Breast epithelium (tissue), 4 donors: ENCODE results near the gene SPOP. TPM values are rescaled to one million over a fixed set of nuclear protein-coding genes. Genes with fewer than 3 reads are reported as not detected.

Experiments
- DNase-seq, 2 donors: peaks; one replicate each; pipeline ENCODE4 v3.0.0-alpha.2; 2019; ENCODE audit warnings: low spot score in 2 of 2
- H3K27ac ChIP-seq, 2 donors: fragments of 200-600 bp; sonication (generic) in 1 of 2; one replicate each; pipeline ENCODE4 v1.5.1; 2016 to 2019; ENCODE audit warnings: mild to moderate bottlenecking in 1 of 2
- H3K27me3 ChIP-seq, 2 donors: fragments of 200-600 bp; sonication (generic) in 1 of 2; one replicate each; pipeline versions ENCODE4 v1.5.1 to v1.6.0; 2017 to 2019; ENCODE audit warnings: control low read depth in 1 of 2, mild to moderate bottlenecking in 1 of 2
- H3K36me3 ChIP-seq: fragments of 200-600 bp; one replicate; pipeline ENCODE4 v1.5.1; 2019
- H3K4me1 ChIP-seq, 2 donors: fragments of 200-600 bp; sonication (generic); one replicate each; pipeline ENCODE4 v1.5.1; 2016 to 2019; ENCODE audit warnings: control low read depth in 1 of 2
- H3K4me3 ChIP-seq, 3 donors: fragments of 200-600 bp; sonication (generic); 1 replicate in 2 of 3; 2 replicates in 1 of 3; pipeline ENCODE4 v1.5.1; 2016 to 2019; ENCODE audit warnings: mild to moderate bottlenecking in 3 of 3, moderate library complexity in 2 of 3
- H3K9me3 ChIP-seq, 2 donors: fragments of 200-600 bp; sonication (generic) in 1 of 2; one replicate each; pipeline ENCODE4 v1.5.1; 2016 to 2019; ENCODE audit warnings: control low read depth in 1 of 2
- POLR2A ChIP-seq: fragments of 450-650 bp; IDR thresholded peaks from one replicate; pipeline ENCODE4 v1.6.1; 2016; ENCODE audit warnings: antibody characterized with exemption, mild to moderate bottlenecking, moderate library complexity
- POLR2AphosphoS5 ChIP-seq, 3 donors: sonication (generic); formaldehyde crosslinking; IDR thresholded peaks; one replicate each; pipeline ENCODE4 v1.6.1; 2017; ENCODE audit warnings: antibody characterized with exemption in 3 of 3
- intact Hi-C: fragments of 100-400 bp; cut with DNase I; formaldehyde crosslinking; loops from one replicate; pipeline ENCODE4 v1.15.1; 2023; ENCODE audit warnings: low total_unique reads
- total RNA-seq, 3 donors: library from RNA; depleted of rRNA; stranded (reverse); fragments of >200 nt; gene quantifications; one replicate each; pipeline ENCODE4 v1.1.0, GENCODE V29; 2016
- TF ChIP-seq, protein P1 (sequence below), 3 donors: fragments of 450-650 bp; IDR thresholded peaks; one replicate each; pipeline ENCODE4 v1.5.1; 2016 to 2017; ENCODE audit warnings: antibody characterized with exemption in 3 of 3, mild to moderate bottlenecking in 3 of 3, moderate library complexity in 3 of 3

The SPOP gene
- total RNA-seq, 3 donors from 2014 or later: 48.3 to 73.8 (median 55.4) TPM

DNA sequence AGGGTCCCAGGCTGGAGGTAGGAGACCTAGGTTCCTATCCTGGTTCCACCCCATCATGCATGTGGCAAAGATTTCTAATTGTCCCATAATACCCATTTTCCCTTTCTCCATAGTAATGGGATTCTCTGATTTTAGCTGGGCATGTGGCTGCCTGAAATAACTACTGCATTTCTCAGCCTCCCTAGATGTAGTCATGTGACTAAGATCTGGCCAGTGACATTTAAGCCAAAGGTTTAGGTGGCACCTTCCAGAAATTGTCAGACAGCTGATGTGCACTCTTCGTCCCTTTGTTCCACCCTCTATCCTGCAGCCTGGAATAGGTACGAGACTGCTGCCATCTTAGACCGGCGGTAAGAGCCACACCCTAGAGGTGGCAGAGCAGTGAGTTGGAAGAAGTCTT lies 94.0 kb downstream of the SPOP start:
- TF ChIP-seq POLR2AphosphoS5 (IDR thresholded peaks at IDR 0.05) (no peak), POLR2A (no peak)
- TF ChIP-seq, protein P1, sequence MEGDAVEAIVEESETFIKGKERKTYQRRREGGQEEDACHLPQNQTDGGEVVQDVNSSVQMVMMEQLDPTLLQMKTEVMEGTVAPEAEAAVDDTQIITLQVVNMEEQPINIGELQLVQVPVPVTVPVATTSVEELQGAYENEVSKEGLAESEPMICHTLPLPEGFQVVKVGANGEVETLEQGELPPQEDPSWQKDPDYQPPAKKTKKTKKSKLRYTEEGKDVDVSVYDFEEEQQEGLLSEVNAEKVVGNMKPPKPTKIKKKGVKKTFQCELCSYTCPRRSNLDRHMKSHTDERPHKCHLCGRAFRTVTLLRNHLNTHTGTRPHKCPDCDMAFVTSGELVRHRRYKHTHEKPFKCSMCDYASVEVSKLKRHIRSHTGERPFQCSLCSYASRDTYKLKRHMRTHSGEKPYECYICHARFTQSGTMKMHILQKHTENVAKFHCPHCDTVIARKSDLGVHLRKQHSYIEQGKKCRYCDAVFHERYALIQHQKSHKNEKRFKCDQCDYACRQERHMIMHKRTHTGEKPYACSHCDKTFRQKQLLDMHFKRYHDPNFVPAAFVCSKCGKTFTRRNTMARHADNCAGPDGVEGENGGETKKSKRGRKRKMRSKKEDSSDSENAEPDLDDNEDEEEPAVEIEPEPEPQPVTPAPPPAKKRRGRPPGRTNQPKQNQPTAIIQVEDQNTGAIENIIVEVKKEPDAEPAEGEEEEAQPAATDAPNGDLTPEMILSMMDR (IDR thresholded peaks at IDR 0.05): no peak
- H3K36me3 ChIP-seq: no peaks in the 10 kb centered on the region
- intact Hi-C loops: no loop called here
- no peaks in the 10 kb centered on the region for H3K9me3 ChIP-seq
- no peak for DNase-seq
- no peak overlapping the region for H3K27ac ChIP-seq
- no peaks in the 10 kb centered on the region for H3K27me3 ChIP-seq
- no peak overlapping the region for H3K4me3 ChIP-seq
- no peaks in the 10 kb centered on the region for H3K4me1 ChIP-seq

DNA sequence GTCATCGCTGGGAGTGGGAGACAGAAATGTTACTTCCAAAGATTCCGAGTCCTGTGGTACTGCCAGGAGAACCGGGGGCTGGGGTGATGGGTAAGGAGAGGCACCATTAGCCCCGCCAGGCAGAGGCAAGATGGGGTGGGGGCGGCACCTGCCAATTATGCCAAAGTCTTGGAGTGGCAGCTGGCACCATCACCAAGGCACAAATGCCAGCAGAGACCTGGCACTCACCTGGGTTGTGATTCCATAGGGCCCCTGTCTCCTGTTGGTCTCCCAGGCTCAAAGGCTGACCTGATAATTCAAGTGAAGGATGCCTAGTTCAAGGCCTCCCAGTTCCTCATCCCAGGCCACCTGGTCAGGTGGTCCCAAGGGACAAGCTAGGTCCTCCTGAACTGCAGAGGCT lies 94.7 kb downstream of the SPOP start:
- Histone ChIP-seq H3K4me3 (no peak overlapping the region), H3K27me3 (no peaks in the 10 kb centered on the region), H3K27ac (no peak overlapping the region), H3K4me1 (no peaks in the 10 kb centered on the region), H3K36me3 (no peaks in the 10 kb centered on the region), H3K9me3 (no peaks in the 10 kb centered on the region)
- intact Hi-C loops: no loop called here
- TF ChIP-seq POLR2A: no peak
- TF ChIP-seq POLR2AphosphoS5 (IDR thresholded peaks at IDR 0.05): no peak
- TF ChIP-seq, protein P1 (IDR thresholded peaks at IDR 0.05): no peak
- DNase-seq: no peak

DNA sequence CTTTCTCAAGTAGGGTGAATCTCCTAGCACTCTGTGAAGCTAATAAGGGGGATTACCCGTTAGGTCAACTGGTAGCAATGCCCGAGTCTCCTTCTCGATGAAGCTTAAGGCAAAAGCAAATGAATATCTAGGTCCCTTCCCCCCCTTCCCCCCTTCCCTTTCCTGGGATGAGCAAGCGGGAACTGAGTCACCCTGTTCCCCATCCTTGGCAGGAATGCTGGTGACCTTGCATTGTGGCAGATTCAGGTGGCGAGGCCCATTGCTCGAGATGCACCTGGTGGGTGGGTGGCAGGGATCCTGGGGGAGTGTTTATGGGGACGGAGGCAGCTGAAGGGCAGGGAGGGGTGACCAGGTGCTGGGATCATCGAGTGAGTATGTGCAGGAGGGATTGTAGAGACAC lies 95.1 kb downstream of the SPOP start:
- no peak overlapping the region for H3K27ac ChIP-seq
- no peak overlapping the region for H3K4me3 ChIP-seq
- no peaks in the 10 kb centered on the region for H3K4me1 ChIP-seq
- intact Hi-C loops: no loop called here
- H3K36me3 ChIP-seq: no peaks in the 10 kb centered on the region
- no peaks in the 10 kb centered on the region for H3K27me3 ChIP-seq
- no peaks in the 10 kb centered on the region for H3K9me3 ChIP-seq
- TF ChIP-seq POLR2AphosphoS5 (IDR thresholded peaks at IDR 0.05) (no peak), POLR2A (no peak)
- TF ChIP-seq, protein P1 (IDR thresholded peaks at IDR 0.05): no peak
- DNase-seq: no peak

DNA sequence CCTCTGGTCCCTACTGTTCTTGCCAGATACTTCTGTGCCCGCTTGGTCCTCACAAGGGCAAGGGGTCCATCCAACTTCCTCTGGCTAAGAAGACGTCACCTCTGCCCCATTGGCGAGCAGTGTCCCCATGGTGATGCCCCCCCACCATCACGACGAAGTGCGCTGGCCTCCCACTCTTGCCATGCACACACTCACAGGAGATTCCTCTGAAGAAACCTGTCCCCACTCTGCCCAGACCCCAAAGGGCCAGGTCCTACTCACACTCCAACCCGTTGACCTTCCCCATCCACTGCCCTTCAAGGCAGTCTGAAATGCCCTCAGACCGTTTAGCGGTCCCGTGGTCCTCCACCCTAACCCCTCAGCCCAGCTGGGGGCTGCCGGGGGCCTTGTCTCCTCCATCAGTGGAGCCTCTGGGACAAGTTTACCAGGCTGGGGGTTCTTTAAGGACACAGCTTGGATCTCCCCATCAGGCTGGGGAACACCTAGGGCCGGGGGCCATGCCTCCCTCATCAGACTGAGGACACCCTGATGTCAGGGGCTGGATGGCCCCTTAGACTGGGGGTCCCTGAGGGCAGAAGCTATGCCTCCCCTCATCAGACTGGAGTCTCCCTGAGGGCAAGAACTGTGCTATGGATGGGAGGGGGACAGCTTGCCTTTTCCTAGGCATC lies 95.7 kb downstream of the SPOP start:
- H3K27ac ChIP-seq: no peak overlapping the region
- H3K9me3 ChIP-seq: no peaks in the 10 kb centered on the region
- TF ChIP-seq POLR2AphosphoS5 (IDR thresholded peaks at IDR 0.05): no peak
- TF ChIP-seq, protein P1 (IDR thresholded peaks at IDR 0.05): no peak
- DNase-seq: no peak
- no peaks in the 10 kb centered on the region for H3K4me1 ChIP-seq
- no peak overlapping the region for H3K4me3 ChIP-seq
- intact Hi-C loops: no loop called here
- H3K27me3 ChIP-seq: no peaks in the 10 kb centered on the region
- no peaks in the 10 kb centered on the region for H3K36me3 ChIP-seq

DNA sequence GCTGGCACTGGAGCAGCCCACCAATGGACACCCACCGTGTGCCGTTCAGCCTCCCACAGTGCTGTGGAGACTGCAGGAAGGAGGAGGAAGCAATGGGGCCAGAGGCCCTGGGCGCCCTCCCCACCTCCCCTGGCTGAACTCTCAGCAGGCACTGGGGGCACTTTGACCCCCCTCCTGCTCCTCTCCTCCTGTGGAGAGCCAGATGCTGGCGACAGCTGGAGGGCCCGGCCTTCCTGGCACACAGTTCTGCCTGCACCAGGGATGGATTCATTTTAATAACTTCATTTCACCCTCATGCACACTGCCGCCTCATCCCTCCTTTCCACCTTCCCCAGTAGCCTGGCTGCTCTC lies 96.3 kb downstream of the SPOP start:
- TF ChIP-seq, protein P1 (IDR thresholded peaks at IDR 0.05): no peak
- no peak for TF ChIP-seq POLR2A
- TF ChIP-seq POLR2AphosphoS5 (IDR thresholded peaks at IDR 0.05): no peak
- Histone ChIP-seq H3K36me3 (no peaks in the 10 kb centered on the region), H3K27me3 (no peaks in the 10 kb centered on the region), H3K9me3 (no peaks in the 10 kb centered on the region), H3K4me1 (no peaks in the 10 kb centered on the region), H3K4me3 (no peak overlapping the region), H3K27ac (no peak overlapping the region)
- intact Hi-C loops: no loop called here
- no peak for DNase-seq
